OCI-LY1 (cell line): Measurements from ENCODE around the gene MED28.
"Not testable (repeated sequence)": the region's sequence is repeated elsewhere in the genome, so short reads cannot be mapped to it uniquely, and the experiment has no call there.

ENCODE experiments used
- H2AFZ ChIP-seq: fragments of 200-600 bp; sonication (generic), shearing (Covaris generic); 2 replicates; pipeline ENCODE4 v1.6.0; 2014; ENCODE audit warnings: antibody characterized with exemption, mild to moderate bottlenecking, low read length
- H3F3A ChIP-seq: fragments of 200-600 bp; sonication (generic), shearing (Covaris generic); 2 replicates; pipeline ENCODE4 v1.6.0; 2014; ENCODE audit warnings: mild to moderate bottlenecking, antibody characterized with exemption, low read length, moderate library complexity; ENCODE audit not compliant: insufficient read depth
- H3K27ac ChIP-seq: fragments of 200-600 bp; sonication (generic); 2 replicates; pipeline ENCODE4 v1.5.1; 2014; ENCODE audit warnings: low read length, mixed run types, mild to moderate bottlenecking, low read depth; ENCODE audit not compliant: poor library complexity, severe bottlenecking
- H3K27me3 ChIP-seq: fragments of 200-600 bp; sonication (generic); 2 replicates; pipeline ENCODE4 v1.6.0; 2014; ENCODE audit warnings: antibody characterized with exemption, mild to moderate bottlenecking, low read length, moderate library complexity; ENCODE audit not compliant: insufficient read depth
- H3K36me3 ChIP-seq: fragments of 200-600 bp; sonication (generic); 2 replicates; pipeline ENCODE4 v1.6.1; 2014; ENCODE audit warnings: mild to moderate bottlenecking, antibody characterized with exemption, low read length, moderate library complexity, mixed read lengths; ENCODE audit not compliant: insufficient read depth
- H3K4me1 ChIP-seq: fragments of 200-600 bp; sonication (generic); 2 replicates; pipeline ENCODE4 v1.5.1; 2014; ENCODE audit warnings: mild to moderate bottlenecking, low read length, moderate library complexity; ENCODE audit not compliant: insufficient read depth, severe bottlenecking
- H3K4me2 ChIP-seq: fragments of 200-600 bp; sonication (generic), shearing (Covaris generic); 2 replicates; pipeline ENCODE4 v1.6.1; 2014; ENCODE audit warnings: low read length
- H3K4me3 ChIP-seq: fragments of 200-600 bp; sonication (generic); 2 replicates; pipeline ENCODE4 v1.5.1; 2014; ENCODE audit warnings: low read length, low read depth, mild to moderate bottlenecking, mixed read lengths; ENCODE audit not compliant: poor library complexity, severe bottlenecking
- H3K79me2 ChIP-seq: fragments of 200-600 bp; shearing (Covaris generic); 2 replicates; pipeline ENCODE4 v1.6.1; 2016; ENCODE audit warnings: mixed run types, low read length, mixed read lengths; ENCODE audit not compliant: insufficient read depth
- H3K9ac ChIP-seq: fragments of 200-600 bp; sonication (generic), shearing (Covaris generic); 2 replicates; pipeline ENCODE4 v1.6.1; 2014; ENCODE audit warnings: mild to moderate bottlenecking, low read length, mixed read lengths
- H3K9me2 ChIP-seq: fragments of 200-600 bp; sonication (generic), shearing (Covaris generic); 2 replicates; pipeline ENCODE4 v1.6.1; 2014; ENCODE audit warnings: low read depth, mild to moderate bottlenecking, low read length, mixed read lengths
- H3K9me3 ChIP-seq: fragments of 200-600 bp; shearing (Covaris generic); 2 replicates; pipeline ENCODE4 v1.6.1; 2014; ENCODE audit warnings: low read length, mixed read lengths
- H4K20me1 ChIP-seq: fragments of 200-600 bp; sonication (generic), shearing (Covaris generic); 2 replicates; pipeline ENCODE4 v1.6.0; 2016; ENCODE audit warnings: mild to moderate bottlenecking, low read length; ENCODE audit not compliant: insufficient read depth
- EZH2 ChIP-seq: fragments of 200-600 bp; sonication (generic), shearing (Covaris generic); IDR thresholded peaks from 2 replicates; pipeline ENCODE4 v1.8.0; 2017; ENCODE audit warnings: borderline replicate concordance, mixed run types, mild to moderate bottlenecking, antibody characterized with exemption, low read length, moderate library complexity, mixed read lengths
- TF ChIP-seq, protein P1 (sequence below): fragments of 200-600 bp; sonication (generic), shearing (Covaris generic); IDR thresholded peaks from 2 replicates; pipeline ENCODE4 v1.5.1; 2017; ENCODE audit warnings: mild to moderate bottlenecking, antibody characterized with exemption, low read length, moderate library complexity, mixed read lengths

The MED28 gene

DNA sequence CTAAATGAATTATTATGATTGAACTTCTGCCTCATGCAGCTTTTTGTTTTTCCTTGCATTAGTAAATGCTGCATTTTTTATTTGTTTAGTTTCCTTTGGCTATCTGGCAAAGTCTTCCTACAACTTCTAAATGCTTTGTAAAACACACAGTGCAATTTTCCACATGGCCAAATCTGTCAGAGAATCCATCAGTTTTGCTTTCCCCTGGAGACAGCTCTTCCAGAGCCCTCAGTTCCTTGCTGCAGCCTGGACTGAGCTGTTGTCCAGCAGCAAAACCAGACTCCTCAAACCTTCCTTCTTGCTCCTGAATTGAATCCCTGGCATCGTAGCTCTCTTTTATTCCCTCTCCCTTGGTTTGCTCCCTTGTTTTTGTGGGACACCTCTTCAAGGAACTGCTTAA, 42.6 kb downstream of the MED28 start:
- H2AFZ ChIP-seq: no peak overlapping the region
- no peaks in the 10 kb centered on the region for H3K9me2 ChIP-seq
- no peaks in the 10 kb centered on the region for H3K9me3 ChIP-seq
- H3K4me2 ChIP-seq: no peak overlapping the region
- H4K20me1 ChIP-seq: no peaks in the 10 kb centered on the region
- H3K9ac ChIP-seq: no peak overlapping the region
- TF ChIP-seq, protein P1, sequence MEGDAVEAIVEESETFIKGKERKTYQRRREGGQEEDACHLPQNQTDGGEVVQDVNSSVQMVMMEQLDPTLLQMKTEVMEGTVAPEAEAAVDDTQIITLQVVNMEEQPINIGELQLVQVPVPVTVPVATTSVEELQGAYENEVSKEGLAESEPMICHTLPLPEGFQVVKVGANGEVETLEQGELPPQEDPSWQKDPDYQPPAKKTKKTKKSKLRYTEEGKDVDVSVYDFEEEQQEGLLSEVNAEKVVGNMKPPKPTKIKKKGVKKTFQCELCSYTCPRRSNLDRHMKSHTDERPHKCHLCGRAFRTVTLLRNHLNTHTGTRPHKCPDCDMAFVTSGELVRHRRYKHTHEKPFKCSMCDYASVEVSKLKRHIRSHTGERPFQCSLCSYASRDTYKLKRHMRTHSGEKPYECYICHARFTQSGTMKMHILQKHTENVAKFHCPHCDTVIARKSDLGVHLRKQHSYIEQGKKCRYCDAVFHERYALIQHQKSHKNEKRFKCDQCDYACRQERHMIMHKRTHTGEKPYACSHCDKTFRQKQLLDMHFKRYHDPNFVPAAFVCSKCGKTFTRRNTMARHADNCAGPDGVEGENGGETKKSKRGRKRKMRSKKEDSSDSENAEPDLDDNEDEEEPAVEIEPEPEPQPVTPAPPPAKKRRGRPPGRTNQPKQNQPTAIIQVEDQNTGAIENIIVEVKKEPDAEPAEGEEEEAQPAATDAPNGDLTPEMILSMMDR: no peak
- no peak for TF ChIP-seq EZH2
- H3K4me3 ChIP-seq: no peak overlapping the region
- H3K27ac ChIP-seq: no peak overlapping the region
- H3K4me1 ChIP-seq: no peaks in the 10 kb centered on the region
- H3K27me3 ChIP-seq: no peaks in the 10 kb centered on the region
- H3F3A ChIP-seq: no peaks in the 10 kb centered on the region
- no peaks in the 10 kb centered on the region for H3K36me3 ChIP-seq
- H3K79me2 ChIP-seq: no peaks in the 10 kb centered on the region

DNA sequence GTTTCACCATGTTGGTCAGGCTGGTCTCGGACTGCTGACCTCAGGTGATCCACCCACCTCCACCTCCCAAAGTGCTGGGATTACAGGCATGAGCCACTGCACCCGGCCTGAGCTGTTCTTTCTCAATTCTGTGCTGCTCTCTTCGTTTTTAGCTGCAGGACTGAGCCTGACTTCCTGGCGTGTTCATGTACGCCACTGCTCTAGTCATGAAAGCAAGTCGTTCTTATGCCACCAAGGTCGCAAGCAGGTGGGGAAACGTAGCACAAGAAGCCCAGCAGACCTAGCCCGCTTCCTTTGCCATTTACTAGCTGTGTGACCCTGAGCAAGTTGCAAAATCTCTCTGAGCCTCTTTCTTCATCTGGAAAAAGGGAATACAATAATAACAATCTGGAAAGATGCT, 43.4 kb downstream of the MED28 start:
- H3F3A ChIP-seq: no peaks in the 10 kb centered on the region
- H3K9me3 ChIP-seq: no peaks in the 10 kb centered on the region
- H3K79me2 ChIP-seq: no peaks in the 10 kb centered on the region
- no peak overlapping the region for H3K4me2 ChIP-seq
- H3K27me3 ChIP-seq: no peaks in the 10 kb centered on the region
- H2AFZ ChIP-seq: no peak overlapping the region
- H4K20me1 ChIP-seq: no peaks in the 10 kb centered on the region
- H3K4me1 ChIP-seq: no peaks in the 10 kb centered on the region
- no peaks in the 10 kb centered on the region for H3K36me3 ChIP-seq
- no peak overlapping the region for H3K27ac ChIP-seq
- H3K9me2 ChIP-seq: no peaks in the 10 kb centered on the region
- no peak overlapping the region for H3K4me3 ChIP-seq
- H3K9ac ChIP-seq: no peak overlapping the region
- TF ChIP-seq, protein P1: no peak
- TF ChIP-seq EZH2: no peak

DNA sequence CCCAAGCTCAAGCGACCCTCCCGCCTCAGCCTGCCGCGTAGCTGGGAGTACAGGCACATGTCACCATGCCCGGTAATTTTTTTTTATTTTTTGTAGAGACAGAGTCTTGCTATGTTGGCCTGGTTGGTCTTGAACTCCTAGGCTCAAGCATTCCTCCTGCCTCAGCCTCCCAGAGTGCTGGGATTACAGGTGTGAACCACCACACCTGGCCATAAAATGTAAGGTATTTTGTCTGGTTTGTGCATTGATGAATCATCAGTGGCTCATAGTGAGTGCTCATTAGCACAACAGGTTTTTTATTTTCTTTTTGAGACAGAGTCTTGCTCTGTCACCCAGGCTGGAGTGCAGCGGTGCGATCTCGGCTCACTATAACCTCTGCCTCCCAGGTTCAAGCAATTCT, 44.8 kb downstream of the MED28 start:
- not testable (repeated sequence) for H3K4me3 ChIP-seq, H2AFZ ChIP-seq, H3K9ac ChIP-seq, H3K4me2 ChIP-seq, H3F3A ChIP-seq, H3K9me2 ChIP-seq, H3K36me3 ChIP-seq, H4K20me1 ChIP-seq, H3K27ac ChIP-seq, H3K9me3 ChIP-seq, H3K4me1 ChIP-seq, H3K79me2 ChIP-seq, H3K27me3 ChIP-seq

DNA sequence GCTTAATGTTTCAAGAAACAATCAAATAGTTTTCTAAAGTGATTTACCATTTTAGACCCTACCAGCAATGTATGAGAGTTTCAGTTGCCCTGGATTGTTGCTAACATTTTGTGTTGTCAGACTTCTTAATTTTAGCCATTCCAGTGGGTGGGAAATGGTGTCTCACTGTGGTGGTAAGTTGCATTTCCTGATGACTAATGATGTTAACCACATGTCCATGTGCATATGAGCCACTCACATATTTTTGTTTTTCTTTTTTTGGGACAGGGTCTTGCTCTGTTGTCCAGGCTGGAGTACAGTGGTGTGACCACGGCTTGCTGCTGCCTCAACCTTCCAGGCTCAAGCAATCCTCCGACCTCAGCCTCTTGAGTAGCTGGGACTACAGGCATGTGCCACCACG, 48.3 kb downstream of the MED28 start:
- Histone ChIP-seq H3K27me3 (no peaks in the 10 kb centered on the region), H3F3A (no peaks in the 10 kb centered on the region), H3K4me1 (peaks cover 17% of the 10 kb centered on the region), H3K9me3 (no peaks in the 10 kb centered on the region), H3K79me2 (no peaks in the 10 kb centered on the region), H4K20me1 (no peaks in the 10 kb centered on the region), H3K36me3 (no peaks in the 10 kb centered on the region), H3K4me3 (no peak overlapping the region), H2AFZ (no peak overlapping the region), H3K9ac (no peak overlapping the region), H3K27ac (no peak overlapping the region), H3K9me2 (no peaks in the 10 kb centered on the region), H3K4me2 (no peak overlapping the region)
- TF ChIP-seq EZH2: no peak
- TF ChIP-seq, protein P1: no peak
